PC-3 (cell line): ENCODE measurements around the gene TRUB2.

ENCODE experiments used
- CTCF ChIP-seq: fragments of 300-600 bp; sonication (generic); conservative IDR thresholded peaks from 2 replicates; pipeline ENCODE4 v1.5.1; 2017; ENCODE audit warnings: antibody characterized with exemption, low read depth, mild to moderate bottlenecking, low read length
- EZH2 ChIP-seq: fragments of 300-600 bp; sonication (generic); IDR thresholded peaks from one replicate; pipeline ENCODE4 v1.6.1; 2017; ENCODE audit warnings: antibody characterized with exemption, mild to moderate bottlenecking, low read length; ENCODE audit not compliant: unreplicated experiment
- EZH2phosphoT487 ChIP-seq: fragments of 300-600 bp; sonication (generic); IDR thresholded peaks from 2 replicates; pipeline ENCODE4 v1.6.1; 2018; ENCODE audit warnings: mild to moderate bottlenecking, antibody characterized with exemption, low read length, borderline replicate concordance

DNA sequence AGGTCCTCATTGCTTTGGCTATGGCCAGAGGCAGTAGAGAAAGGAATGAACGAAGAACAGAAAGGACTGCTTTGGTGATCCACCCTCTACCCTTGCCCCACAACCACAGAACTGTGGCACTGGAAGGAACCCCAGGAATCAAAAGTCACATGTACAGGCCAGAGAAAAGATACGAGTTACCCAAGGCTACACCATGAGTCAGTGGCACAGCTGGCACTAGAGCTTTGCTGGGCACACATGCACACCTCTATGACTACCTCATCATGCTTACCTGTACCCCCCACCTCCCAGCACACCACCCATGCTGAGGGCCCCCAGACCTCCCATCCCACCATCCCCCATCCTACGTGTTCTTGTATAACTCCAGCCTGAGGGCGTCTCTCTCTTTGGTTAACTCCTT is 59.6 kb downstream of the TRUB2 start:
- TF ChIP-seq CTCF: no peak
- TF ChIP-seq EZH2phosphoT487: no peak
- no peak for TF ChIP-seq EZH2
